ENCODE data around the gene NTM. TPM values are rescaled to one million over a fixed set of nuclear protein-coding genes. Genes with fewer than 3 reads are reported as not detected.

Gene NTM
- total and polyA plus RNA-seq, 2 of the 8 experiments (the other 6 are each of a cell fraction or from before 2014, with no cell fraction given), result 13.4 to 20.0 TPM

GRCh38 chr11:131498631-131499160 lies 128.3 kb downstream of the NTM start:
- Histone ChIP-seq H3K14ac (ENCODE audit: insufficient read length) (no peak overlapping the region), H3K4me3 (ENCODE audit: extremely low read depth in 1 of 4, insufficient read depth in 2 of 4, low read depth in 3 of 4, low read length in 4 of 4) (no peak overlapping the region), H4K91ac (replicated peaks; ENCODE audit: insufficient read length, low read length) (no peak overlapping the region), H4K5ac (ENCODE audit: insufficient read length, low read depth, low read length) (no peak overlapping the region), H3K27me3 (replicated peaks in 1 of 4; ENCODE audit: control insufficient read depth in 3 of 4, extremely low read depth in 1 of 4, insufficient read depth in 3 of 4, low read length in 3 of 4) (no peaks in the 10 kb centered on the region; a peak in 1 of 7 replicates), H3K79me2 (ENCODE audit: control insufficient read depth in 1 of 2, insufficient read depth in 2 of 2, low read length in 2 of 2) (no peaks in the 10 kb centered on the region), H2AK5ac (ENCODE audit: low read depth, low read length) (no peak overlapping the region), H3K23ac (ENCODE audit: insufficient read length) (no peak overlapping the region), H3K18ac (ENCODE audit: extremely low read depth, low read length) (no peak overlapping the region), H2BK5ac (ENCODE audit: low read depth, low read length) (no peak overlapping the region), H3K36me3 (ENCODE audit: control insufficient read depth in 2 of 4, insufficient read depth in 4 of 4, low read length in 3 of 4) (no peaks in the 10 kb centered on the region), H2BK20ac (ENCODE audit: low read length) (no peak overlapping the region), H3K4ac (replicated peaks; ENCODE audit: insufficient read length, low read depth, low read length) (no peak overlapping the region), H3K56ac (replicated peaks; ENCODE audit: insufficient read length, low read depth, low read length) (no peak overlapping the region), H3K9ac (replicated peaks in 1 of 4; ENCODE audit: extremely low read depth in 1 of 4, low read depth in 3 of 4, low read length in 3 of 4) (no peak overlapping the region), H2AFZ (ENCODE audit: low read length) (no peak overlapping the region), H3K9me3 (ENCODE audit: insufficient read depth in 2 of 2, low read depth in 1 of 2, low read length in 1 of 2) (no peaks in the 10 kb centered on the region), H2BK120ac (replicated peaks; ENCODE audit: low read depth, low read length) (no peak overlapping the region), H2BK12ac (ENCODE audit: low read depth, low read length) (no peak overlapping the region), H4K20me1 (replicated peaks in 1 of 2; ENCODE audit: control insufficient read depth in 1 of 2, insufficient read depth in 2 of 2, low read length in 2 of 2) (no peaks in the 10 kb centered on the region), H3K4me1 (replicated peaks in 1 of 4; ENCODE audit: control insufficient read depth in 3 of 4, insufficient read depth in 4 of 4, low read length in 3 of 4) (peaks cover 0 to 10% (median 0%) of the 10 kb centered on the region in 4 experiments; a peak in 3 of 7 replicates), H2BK15ac (ENCODE audit: low read length) (no peak overlapping the region), H3K27ac (ENCODE audit: low read depth, low read length) (no peak overlapping the region), H3K4me2 (ENCODE audit: insufficient read depth in 1 of 2, low read depth in 2 of 2, low read length in 2 of 2) (no peak overlapping the region; a peak in 1 of 4 replicates), H3K79me1 (ENCODE audit: low read depth, low read length) (no peaks in the 10 kb centered on the region; the same call in 1 of the 2 replicates), H3K23me2 (ENCODE audit: low read depth, low read length) (peaks cover 2% of the 10 kb centered on the region; the same call in 1 of the 2 replicates), H4K8ac (ENCODE audit: extremely low read depth, insufficient read depth, low read length) (no peak overlapping the region)
- CTCF ChIA-PET (ENCODE audit: partially characterized antibody), result interaction anchor here (0.7 to 2.4 kb wide), 11 partner anchors 10 to 434 kb away, joined by 3 to 12 read pairs (median 4); no protein-coding TSS in a partner anchor
- WGBS, 2 experiments (ENCODE audit: extremely low coverage in 1 of 2, insufficient coverage in 1 of 2, insufficient read length in 1 of 2, insufficient replicate concordance in 2 of 2, low coverage in 1 of 2, low lambda C conversion rate in 2 of 2, missing lambda C conversion rate in 1 of 2), result 72% methylated on average over 7 of the region's 7 CpGs; no CpG with 5 or more reads in 1 of the 2 experiments
- FAIRE-seq, result no peak
- no peak for DNase-seq (ENCODE audit: low read depth in 1 of 2, low spot score in 2 of 2)
- POLR2A ChIA-PET (ENCODE audit: partially characterized antibody), result no interaction called here
- TF ChIP-seq RBBP5 (IDR thresholded peaks at IDR 0.05; ENCODE audit: borderline replicate concordance, low read depth, low read length) (no peak), RAD21 (IDR thresholded peaks at IDR 0.05 in 1 of 2, conservative IDR thresholded peaks at IDR 0.05 in 1 of 2; ENCODE audit: low read depth in 2 of 2, low read length in 2 of 2) (peak in 1 of 2 experiments; percentile 11; a peak in 1 of 4 replicates), TBP (IDR thresholded peaks at IDR 0.05; ENCODE audit: low read depth, low read length) (no peak), YY1 (IDR thresholded peaks at IDR 0.05; ENCODE audit: low read depth, low read length) (0 out of 2 replicates have a peak, but pooled peaks have one; percentile 41), HDAC2 (IDR thresholded peaks at IDR 0.05; ENCODE audit: borderline replicate concordance in 1 of 2, low read depth in 2 of 2, low read length in 2 of 2) (no peak), ASH2L (IDR thresholded peaks at IDR 0.05; ENCODE audit: low read length) (no peak)
- TF ChIP-seq, protein P1, sequence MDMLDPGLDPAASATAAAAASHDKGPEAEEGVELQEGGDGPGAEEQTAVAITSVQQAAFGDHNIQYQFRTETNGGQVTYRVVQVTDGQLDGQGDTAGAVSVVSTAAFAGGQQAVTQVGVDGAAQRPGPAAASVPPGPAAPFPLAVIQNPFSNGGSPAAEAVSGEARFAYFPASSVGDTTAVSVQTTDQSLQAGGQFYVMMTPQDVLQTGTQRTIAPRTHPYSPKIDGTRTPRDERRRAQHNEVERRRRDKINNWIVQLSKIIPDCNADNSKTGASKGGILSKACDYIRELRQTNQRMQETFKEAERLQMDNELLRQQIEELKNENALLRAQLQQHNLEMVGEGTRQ (IDR thresholded peaks at IDR 0.05; ENCODE audit: low read length), result no peak
- TF ChIP-seq, protein P2, sequence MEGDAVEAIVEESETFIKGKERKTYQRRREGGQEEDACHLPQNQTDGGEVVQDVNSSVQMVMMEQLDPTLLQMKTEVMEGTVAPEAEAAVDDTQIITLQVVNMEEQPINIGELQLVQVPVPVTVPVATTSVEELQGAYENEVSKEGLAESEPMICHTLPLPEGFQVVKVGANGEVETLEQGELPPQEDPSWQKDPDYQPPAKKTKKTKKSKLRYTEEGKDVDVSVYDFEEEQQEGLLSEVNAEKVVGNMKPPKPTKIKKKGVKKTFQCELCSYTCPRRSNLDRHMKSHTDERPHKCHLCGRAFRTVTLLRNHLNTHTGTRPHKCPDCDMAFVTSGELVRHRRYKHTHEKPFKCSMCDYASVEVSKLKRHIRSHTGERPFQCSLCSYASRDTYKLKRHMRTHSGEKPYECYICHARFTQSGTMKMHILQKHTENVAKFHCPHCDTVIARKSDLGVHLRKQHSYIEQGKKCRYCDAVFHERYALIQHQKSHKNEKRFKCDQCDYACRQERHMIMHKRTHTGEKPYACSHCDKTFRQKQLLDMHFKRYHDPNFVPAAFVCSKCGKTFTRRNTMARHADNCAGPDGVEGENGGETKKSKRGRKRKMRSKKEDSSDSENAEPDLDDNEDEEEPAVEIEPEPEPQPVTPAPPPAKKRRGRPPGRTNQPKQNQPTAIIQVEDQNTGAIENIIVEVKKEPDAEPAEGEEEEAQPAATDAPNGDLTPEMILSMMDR (IDR thresholded peaks at IDR 0.05; ENCODE audit: control extremely low read depth in 1 of 3, insufficient read depth in 1 of 3, low read depth in 1 of 3, low read length in 3 of 3), result 0 out of 4 replicates have a peak, but pooled peaks of 1 of the 3 experiments have one; percentile 16
